ENCODE measurements around the gene AKR7A2. TPM values are rescaled to one million over a fixed set of nuclear protein-coding genes. Genes with fewer than 3 reads are reported as not detected.
A peak's percentile ranks its signal among the peaks of the same experiment; 100 is the strongest.

Gene AKR7A2
- total and polyA plus RNA-seq, 9 of the 15 experiments (the other 6 are each of a cell fraction or from before 2014, with no cell fraction given) = 2.0 to 78.4 (median 49.4) TPM

DNA sequence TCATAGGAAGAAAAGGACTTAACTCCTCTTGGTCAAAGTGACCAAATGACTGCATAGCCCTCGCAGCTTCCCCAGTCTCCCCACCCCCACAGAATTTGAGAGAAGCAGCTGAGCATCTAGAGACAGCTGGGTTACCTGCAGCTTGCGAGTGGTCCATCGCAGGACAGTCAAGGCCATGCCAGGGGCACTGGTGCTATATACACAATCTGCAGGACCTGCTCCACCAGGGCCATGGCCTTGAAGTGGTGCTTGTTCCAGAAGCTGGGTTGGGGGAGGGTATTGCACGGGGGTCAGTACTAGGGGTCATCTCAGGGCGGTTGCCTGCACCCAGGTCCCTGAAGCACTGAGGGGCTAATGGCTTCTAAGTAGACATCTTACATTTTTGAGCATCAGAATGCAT lies 49.9 kb downstream of the AKR7A2 start (continued):
- TF ChIP-seq POLR2G (IDR thresholded peaks at IDR 0.05; ENCODE audit: low read depth, low read length) (peak; percentile 44; the same call in 1 of the 2 replicates), ETV6 (IDR thresholded peaks at IDR 0.05; ENCODE audit: borderline replicate concordance in 1 of 2, low read depth in 2 of 2, low read length in 1 of 2) (no peak), ETV6 (CRISPR knock-in tag; IDR thresholded peaks at IDR 0.05; ENCODE audit: borderline replicate concordance) (no peak), DIDO1 (tag; IDR thresholded peaks at IDR 0.05; ENCODE audit: low read depth) (no peak)
- TF ChIP-seq, protein P1, sequence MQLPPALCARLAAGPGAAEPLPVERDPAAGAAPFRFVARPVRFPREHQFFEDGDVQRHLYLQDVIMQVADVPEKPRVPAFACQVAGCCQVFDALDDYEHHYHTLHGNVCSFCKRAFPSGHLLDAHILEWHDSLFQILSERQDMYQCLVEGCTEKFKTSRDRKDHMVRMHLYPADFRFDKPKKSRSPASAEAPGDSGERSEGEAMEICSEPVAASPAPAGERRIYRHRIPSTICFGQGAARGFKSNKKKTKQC (CRISPR knock-in tag; IDR thresholded peaks at IDR 0.05) = 0 out of 2 replicates have a peak, but pooled peaks have one; percentile 35

DNA sequence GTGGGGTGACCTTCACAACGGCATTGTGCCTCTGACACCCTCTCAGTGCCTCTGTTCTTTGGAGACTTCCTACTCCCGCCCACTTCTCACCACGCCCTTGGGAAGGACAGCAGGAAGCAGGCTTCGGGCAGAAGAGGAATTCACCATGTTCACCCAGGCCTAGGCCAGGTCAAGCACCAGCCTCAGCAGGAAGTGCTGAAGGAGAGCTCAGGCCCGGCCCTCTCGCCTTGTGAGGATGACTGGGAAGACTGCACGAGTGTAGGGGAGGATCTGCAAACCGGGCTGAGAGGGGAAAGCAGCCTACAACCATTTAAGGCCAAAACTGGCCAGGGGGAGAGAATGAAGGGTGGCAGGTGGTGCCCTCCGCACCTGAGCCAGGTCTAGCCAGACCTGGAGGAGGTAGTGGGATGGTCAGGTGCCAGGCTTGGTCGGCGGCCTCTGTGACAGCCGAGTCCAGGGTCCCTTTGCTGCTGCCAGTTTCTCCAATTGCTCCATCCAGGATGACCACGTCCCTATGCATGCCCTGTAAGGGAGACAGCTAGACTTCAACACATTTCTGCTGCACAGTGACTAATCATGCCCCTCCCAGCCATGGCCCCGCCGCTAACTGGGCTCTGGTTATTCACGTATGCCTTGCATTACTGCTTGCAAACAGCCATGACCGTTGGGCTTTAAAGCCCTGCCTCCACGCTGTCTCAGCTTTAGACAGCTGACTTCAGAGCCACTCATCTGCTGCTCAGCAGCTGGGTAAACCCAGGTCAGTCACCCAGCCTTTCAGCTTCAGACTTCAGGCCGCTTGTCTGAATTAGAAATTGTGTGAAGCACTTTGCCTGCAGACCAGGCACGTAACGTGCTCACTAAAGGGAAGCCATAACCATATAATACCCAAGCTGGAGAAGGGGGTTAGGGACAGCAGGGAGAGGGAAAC lies 51.5 kb downstream of the AKR7A2 start:
- BruUV-seq (replicated peaks) = no TSS peak
- Histone ChIP-seq H3K27ac (ENCODE audit: extremely low read depth, low read depth, low read length) (peak overlapping the region; percentile 52; the same call in 2 of the 3 replicates), H3K4me1 (replicated peaks in 1 of 2; ENCODE audit: control insufficient read depth in 2 of 2, insufficient read depth in 2 of 2, low read length in 2 of 2) (peaks cover 0 to 13% of the 10 kb centered on the region in 2 experiments; a peak in 3 of 5 replicates), H3K9me3 (replicated peaks; ENCODE audit: control insufficient read depth, insufficient read depth, low read depth, low read length) (no peaks in the 10 kb centered on the region), H4K20me1 (replicated peaks; ENCODE audit: control insufficient read depth, insufficient read depth, low read length) (peaks cover 10% of the 10 kb centered on the region), H3K79me2 (ENCODE audit: control insufficient read depth, insufficient read depth, low read length) (peaks cover 12% of the 10 kb centered on the region), H3K27me3 (ENCODE audit: control insufficient read depth in 2 of 2, insufficient read depth in 2 of 2, low read length in 2 of 2) (no peaks in the 10 kb centered on the region), H3K9me1 (ENCODE audit: control insufficient read depth, insufficient read depth, low read length) (no peaks in the 10 kb centered on the region), H3K4me3 (no peak overlapping the region), H3K36me3 (ENCODE audit: control insufficient read depth, insufficient read depth, low read length) (peaks cover 56% of the 10 kb centered on the region), H2AFZ (ENCODE audit: low read depth, low read length) (no peak overlapping the region), H3K9ac (ENCODE audit: insufficient read depth in 1 of 2, low read depth in 2 of 2, low read length in 2 of 2) (peak overlapping the region in 1 of 2 experiments; percentile 53; a peak in 2 of 4 replicates), H3K4me2 (ENCODE audit: insufficient read depth, low read length) (no peak overlapping the region)
- ATAC-seq = peak; percentile 65
- DNase-seq (ENCODE audit: extremely low read depth in 1 of 4, low spot score in 3 of 4) = peak in 2 of 4 experiments; percentile 24 to 40
- peak; percentile 69 for FAIRE-seq
- ChIA-PET POLR2A (interaction anchor here (0.6 to 5.0 kb wide), 6 partner anchors 9 to 71 kb away, joined by 3 to 37 read pairs (median 11); partner anchors contain the start of genes AKR7A2, EMC1, MRTO4 and SLC66A1), CTCF (ENCODE audit: low intra/inter-chr PET ratio) (interaction anchor here (0.7 kb wide), 1 partner anchor 211 kb away, joined by 3 read pairs; no protein-coding TSS in a partner anchor)
- intact Hi-C loops (cut with micrococcal nuclease) = no loop called here
- in situ Hi-C loops (cut with MboI) = no loop called here
- 65% methylated on average over 20 of the region's 21 CpGs for WGBS (ENCODE audit: insufficient coverage, low coverage, missing lambda C conversion rate)
- TF ChIP-seq POLR2H (tag; IDR thresholded peaks at IDR 0.05; ENCODE audit: low read depth) = no peak
- TF ChIP-seq MTF1 (CRISPR knock-in tag; IDR thresholded peaks at IDR 0.05; ENCODE audit: borderline replicate concordance) = no peak
- TF ChIP-seq, protein P2, sequence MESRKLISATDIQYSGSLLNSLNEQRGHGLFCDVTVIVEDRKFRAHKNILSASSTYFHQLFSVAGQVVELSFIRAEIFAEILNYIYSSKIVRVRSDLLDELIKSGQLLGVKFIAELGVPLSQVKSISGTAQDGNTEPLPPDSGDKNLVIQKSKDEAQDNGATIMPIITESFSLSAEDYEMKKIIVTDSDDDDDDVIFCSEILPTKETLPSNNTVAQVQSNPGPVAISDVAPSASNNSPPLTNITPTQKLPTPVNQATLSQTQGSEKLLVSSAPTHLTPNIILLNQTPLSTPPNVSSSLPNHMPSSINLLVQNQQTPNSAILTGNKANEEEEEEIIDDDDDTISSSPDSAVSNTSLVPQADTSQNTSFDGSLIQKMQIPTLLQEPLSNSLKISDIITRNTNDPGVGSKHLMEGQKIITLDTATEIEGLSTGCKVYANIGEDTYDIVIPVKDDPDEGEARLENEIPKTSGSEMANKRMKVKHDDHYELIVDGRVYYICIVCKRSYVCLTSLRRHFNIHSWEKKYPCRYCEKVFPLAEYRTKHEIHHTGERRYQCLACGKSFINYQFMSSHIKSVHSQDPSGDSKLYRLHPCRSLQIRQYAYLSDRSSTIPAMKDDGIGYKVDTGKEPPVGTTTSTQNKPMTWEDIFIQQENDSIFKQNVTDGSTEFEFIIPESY (CRISPR knock-in tag; IDR thresholded peaks at IDR 0.05) = peak; percentile 95
- peak; percentile 66 for TF ChIP-seq POLR2G (IDR thresholded peaks at IDR 0.05; ENCODE audit: low read depth, low read length)
- TF ChIP-seq, protein P3, sequence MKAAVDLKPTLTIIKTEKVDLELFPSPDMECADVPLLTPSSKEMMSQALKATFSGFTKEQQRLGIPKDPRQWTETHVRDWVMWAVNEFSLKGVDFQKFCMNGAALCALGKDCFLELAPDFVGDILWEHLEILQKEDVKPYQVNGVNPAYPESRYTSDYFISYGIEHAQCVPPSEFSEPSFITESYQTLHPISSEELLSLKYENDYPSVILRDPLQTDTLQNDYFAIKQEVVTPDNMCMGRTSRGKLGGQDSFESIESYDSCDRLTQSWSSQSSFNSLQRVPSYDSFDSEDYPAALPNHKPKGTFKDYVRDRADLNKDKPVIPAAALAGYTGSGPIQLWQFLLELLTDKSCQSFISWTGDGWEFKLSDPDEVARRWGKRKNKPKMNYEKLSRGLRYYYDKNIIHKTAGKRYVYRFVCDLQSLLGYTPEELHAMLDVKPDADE (conservative IDR thresholded peaks at IDR 0.05; ENCODE audit: control insufficient read depth, low read depth, low read length) = peak; percentile 57; the same call in 1 of the 2 replicates
- no peak for TF ChIP-seq TAF1 (IDR thresholded peaks at IDR 0.05; ENCODE audit: control insufficient read depth, extremely low read depth, insufficient read depth, low read length, severe bottlenecking)

Data from K562 (cell line).